ENCODE data around the gene SUPT3H.
"Not testable (repeated sequence)": the region's sequence is repeated elsewhere in the genome, so short reads cannot be mapped to it uniquely, and the experiment has no call there.

Gene SUPT3H

DNA sequence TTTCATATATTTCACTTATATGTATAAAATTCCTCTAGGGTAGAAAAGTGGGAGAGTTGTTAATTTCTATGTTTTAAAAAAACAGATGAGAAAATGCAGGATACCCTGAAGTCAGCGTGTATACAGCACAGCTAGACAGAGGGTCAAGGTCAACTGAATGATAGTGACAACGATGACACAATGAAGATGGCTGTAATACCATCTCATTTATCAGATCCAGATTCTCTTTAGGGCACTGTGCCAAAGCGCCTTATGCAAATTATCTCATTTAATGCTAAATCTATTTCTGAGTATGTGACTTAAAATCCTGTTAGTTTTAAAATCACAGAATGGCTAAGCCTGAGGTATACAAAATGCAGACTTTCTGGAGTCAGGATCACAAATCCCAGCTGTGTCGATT is 481.0 kb downstream of the SUPT3H start:
- no peak for DNase-seq (ENCODE audit: low spot score)

DNA sequence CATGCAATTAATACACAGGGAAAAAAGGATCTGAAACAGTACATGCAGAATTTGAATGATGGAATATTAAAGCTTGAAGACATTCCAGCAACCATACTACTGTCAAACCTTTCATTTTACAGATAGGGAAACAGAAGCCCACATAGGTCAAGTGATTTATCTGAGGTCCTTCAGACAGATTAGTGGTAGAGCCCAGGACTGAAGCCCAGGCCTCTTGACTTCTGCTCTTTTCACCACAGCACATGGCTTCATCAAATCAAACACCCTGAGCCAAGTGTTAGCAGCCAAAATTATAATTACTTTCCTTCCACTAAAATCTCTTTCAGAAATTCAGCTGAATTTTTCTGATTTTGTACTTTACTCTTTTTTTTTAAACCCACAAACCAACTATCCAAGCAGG is 485.2 kb downstream of the SUPT3H start:
- no peak for DNase-seq (ENCODE audit: low spot score)

DNA sequence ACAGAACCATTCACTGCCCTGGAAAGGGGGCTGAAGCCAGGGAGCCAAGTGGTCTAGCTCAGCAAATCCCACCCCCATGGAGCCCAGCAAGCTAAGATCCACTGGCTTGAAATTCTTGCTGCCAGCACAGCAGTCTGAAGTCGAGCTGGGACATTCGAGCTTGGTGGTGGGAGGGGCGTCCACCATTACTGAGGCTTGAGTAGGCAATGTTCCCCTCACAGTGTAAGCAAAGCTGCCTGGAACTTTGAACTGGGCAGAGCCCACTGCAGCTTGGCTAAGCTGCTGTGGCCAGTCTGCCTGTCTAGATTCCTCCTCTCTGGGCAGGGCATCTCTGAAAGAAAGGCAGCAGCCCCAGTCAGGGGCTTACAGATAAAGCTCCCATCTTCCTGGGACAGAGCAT is 498.7 kb downstream of the SUPT3H start:
- DNase-seq (ENCODE audit: low spot score): not testable (repeated sequence)

DNA sequence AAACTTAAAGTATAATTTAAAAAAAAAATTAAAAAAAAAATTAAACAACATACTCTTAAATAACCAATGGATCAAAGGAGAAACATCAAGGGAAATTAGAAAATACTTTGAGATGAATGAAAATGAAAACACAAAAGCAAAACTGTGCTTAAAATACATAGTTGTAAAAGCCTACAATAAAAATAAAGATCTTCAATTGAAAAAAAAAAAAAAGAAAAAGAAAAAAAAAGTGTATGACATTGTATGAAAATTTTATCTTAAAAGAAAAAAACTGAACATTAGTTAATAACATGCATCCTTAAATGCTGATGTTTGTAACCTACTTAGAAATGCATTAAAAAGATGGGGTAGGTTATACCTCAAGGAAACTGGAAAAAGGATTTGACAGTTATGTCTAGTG is 501.1 kb downstream of the SUPT3H start:
- not testable (repeated sequence) for DNase-seq (ENCODE audit: low spot score)

DNA sequence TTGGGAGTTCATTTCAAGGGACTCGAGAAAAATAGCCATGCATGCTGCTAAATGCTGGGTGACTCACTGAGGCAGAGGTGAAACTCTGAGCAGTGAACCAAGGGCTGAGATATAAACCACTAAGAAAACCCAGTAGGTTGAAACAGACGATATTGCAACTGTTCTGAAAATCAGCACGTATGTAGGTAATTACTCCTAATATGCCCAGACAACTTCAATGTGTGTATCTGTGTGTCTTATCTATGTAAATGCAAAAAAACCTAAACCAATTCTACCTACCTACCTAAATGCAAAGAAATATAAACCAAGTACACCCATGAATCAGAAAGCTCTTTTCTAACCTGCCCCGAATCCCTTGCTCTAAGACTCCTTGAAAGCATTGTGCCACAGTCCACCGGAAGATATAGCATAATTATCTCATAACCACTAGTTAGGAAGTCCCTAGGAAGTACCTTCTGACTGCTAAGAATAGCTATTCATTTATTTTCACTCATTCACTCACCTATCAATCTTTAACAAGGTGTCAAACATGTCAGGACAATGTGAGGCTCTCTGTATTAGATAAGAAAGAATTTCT is 508.3 kb downstream of the SUPT3H start:
- no peak for DNase-seq (ENCODE audit: low spot score)

DNA sequence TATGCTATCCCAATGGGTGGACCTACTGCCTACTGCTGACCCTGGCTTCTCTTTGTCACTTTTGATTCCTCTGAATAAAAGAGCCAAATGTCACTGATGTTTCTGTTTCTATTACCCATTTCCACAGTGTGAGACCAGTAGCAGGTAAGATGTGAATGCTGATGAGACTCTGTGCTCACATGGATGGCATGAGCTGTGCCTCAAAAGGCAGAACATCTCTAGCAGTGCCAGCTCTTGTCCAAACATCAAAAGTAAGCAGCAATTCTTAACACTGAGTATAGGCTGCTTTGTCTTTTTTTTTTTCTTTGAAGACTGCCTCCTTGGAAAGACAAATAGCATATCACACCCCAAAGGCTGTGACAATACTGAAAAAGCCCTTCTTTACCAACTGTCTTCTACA is 508.8 kb downstream of the SUPT3H start:
- DNase-seq (ENCODE audit: low spot score): no peak

GRCh38 chr6:44868335-44868668 is 509.4 kb downstream of the SUPT3H start:
- no peak for DNase-seq (ENCODE audit: low spot score)

DNA sequence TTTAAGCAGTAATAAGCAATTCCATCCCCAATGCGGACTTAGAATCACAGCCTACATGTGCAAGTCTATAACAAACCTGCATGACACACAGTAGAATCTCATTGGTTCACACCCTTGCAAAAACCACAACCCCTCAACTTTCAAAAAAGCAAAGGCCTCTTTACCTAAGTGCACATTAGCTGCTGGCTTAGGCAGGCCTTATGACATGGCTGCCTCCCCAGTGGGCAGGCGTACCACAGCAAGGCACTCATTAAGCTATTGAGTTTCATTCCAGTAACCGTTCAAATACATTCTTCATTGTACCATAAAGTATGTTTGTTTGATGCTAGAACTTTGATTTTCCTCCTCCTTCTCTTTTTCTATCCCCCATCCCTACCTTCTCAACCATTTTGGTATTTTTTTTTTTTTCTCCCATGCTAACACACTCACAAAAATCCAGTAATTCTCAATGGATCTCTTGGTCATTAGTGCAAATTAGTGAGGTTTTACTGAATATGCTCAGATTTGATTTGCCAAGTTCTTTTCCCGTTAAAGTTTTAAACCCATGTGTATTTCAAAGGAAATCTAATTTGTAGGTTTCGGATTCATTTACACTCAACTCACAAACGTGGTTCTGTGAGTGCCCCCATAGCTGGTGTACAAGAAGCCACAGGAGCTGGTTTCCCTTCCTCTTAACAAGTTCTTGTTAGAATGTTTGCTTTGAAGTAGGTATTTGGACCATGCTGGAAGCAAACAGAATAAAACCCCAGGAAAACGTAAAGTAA is 510.0 kb downstream of the SUPT3H start:
- no peak for DNase-seq (ENCODE audit: low spot score)

GRCh38 chr6:44865184-44865583 is 512.5 kb downstream of the SUPT3H start:
- DNase-seq (ENCODE audit: low spot score): not testable (repeated sequence)

DNA sequence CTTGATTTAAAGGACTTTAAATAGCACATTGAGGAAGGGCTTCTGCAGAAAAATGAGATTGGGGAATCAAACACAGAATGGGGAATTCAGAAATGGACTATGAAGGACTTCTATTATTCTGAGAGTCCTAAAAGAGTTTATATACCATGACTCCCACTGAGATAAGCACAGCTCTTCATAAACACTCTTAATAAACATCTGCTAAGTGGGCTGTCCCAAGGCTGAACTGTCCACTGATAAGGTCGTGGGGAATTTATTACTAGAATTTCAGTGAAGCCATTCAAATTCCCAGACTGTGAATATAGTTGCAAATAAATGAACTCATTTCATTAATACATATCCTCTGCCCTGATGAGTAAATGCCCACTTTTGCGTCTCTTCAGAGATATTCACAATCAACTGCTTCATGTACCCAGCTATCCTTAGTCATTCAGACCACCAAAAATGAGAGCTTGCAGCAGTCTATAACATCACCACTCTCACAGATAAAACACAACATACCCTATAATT is 517.8 kb downstream of the SUPT3H start:
- no peak for DNase-seq (ENCODE audit: low spot score)

DNA sequence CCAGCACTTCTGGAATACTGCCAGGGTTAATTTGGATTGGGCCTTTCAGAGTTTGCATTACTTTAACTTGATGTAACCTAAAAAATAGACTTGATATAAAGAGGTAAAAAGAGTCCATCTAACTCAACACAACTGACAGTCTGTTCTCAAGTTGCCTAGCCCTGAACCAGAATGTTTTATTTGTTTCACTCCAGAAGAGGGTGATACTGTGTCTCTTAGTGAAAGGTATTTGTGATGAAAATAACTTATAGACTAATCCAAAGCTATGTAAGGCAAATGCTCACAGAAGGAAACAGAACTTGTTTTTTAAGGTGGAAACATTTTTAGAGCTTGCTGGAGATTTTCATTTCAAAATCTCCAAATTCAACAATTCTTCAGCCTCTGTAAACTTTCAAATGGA is 518.7 kb downstream of the SUPT3H start:
- DNase-seq (ENCODE audit: low spot score): no peak

- no peak for DNase-seq (ENCODE audit: low spot score)
Measured at GRCh38 chr6:44856479-44856878, 521.3 kb downstream of the SUPT3H start.

DNA sequence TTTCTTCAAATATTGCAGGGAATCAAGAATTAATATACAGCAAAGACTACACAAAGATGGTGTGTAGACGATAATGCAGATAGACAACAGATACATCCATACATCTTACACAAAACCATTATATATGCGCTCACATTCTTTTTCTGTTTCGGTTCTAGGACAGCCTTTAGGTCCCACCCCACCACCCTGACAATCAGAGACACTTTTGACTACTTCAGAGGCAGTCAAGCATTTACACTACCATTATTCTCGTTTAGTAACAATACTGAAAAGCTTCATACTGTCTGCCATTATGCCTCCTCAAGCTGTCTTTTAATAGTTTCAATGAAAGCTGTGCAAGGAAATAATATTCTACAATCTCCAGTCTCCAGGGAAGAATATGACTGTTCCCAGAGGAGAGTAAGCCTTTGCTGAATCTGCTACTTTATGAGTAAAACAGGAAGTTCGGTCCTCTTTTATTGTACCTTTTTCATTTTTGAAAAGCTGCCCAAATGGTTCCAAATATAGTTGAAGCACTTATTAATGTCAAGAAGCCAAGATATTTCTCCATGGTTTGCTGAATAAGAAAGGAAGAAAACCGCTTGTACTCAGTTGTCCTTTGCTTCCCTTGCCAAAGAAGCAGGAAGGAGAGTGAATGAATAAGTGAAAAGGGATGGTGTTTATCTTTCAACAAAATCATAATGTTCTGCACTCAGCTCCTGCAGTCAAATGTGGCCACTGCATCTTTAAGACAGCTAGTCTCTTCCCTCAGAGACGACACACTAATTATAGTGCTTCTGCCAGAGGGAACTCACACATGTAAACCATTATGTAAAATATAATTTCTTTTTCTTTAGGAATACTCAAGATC is 521.9 kb downstream of the SUPT3H start:
- no peak for DNase-seq (ENCODE audit: low spot score)

- DNase-seq (ENCODE audit: low spot score): no peak
Measured at GRCh38 chr6:44854712-44855443, 522.9 kb downstream of the SUPT3H start.

DNA sequence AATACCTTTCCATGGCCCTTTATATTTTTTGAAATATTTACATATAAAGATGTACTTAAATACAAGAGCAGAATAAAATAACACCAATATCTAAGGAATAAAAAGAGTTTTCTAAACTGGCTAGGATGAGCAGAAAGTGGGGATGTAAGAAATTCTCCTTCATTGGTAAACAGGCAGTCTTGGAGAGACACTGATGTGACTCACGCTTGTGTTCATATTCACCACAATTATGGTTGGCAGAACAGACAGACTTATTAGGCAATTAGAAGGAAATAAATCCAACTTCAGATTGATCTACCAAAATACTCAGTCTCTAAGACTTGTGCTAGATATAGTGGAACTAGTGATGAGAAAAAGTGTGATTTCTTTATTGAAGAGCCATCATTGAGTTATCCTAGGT is 526.6 kb downstream of the SUPT3H start:
- no peak for DNase-seq (ENCODE audit: low spot score)

- no peak for DNase-seq (ENCODE audit: low spot score)
Measured at GRCh38 chr6:44850312-44850711, 527.4 kb downstream of the SUPT3H start.

- DNase-seq (ENCODE audit: low spot score): no peak
Measured at GRCh38 chr6:44849806-44850205, 527.9 kb downstream of the SUPT3H start.

DNA sequence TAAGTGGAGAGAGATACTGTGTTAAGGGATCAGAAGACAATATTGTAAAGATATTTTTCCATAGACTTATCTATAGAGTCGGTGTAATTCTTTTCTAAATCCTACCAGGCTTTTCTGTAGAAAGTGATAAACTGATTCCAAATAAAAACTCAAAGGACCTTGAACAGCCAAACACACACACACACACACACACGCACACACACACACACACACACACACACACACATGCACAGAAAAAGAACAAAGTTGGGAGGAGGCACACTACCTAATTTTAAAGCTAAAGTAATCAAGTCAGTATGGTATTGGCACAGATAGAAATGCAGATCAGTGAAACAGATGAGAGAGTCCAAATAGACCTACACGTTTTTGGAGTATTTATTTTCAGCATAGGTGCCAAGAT is 534.0 kb downstream of the SUPT3H start:
- no peak for DNase-seq (ENCODE audit: low spot score)

DNA sequence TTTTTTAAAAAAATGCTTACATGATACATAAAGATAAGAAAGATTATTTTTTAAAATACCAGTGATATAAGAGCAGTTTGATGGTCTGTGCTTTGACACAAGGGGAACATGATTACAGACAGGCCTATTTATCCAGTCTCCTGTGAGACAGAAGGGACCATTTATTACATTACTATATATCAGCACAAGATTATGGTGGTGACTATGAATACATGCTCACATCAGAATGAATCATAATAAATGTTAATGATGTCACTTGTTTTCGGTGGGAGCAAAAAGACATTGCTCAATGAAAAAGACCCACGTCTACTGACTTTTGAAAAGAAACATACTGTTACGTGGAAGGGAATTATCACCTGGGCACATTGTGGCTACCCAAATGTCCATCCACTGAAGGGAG is 535.1 kb downstream of the SUPT3H start:
- DNase-seq (ENCODE audit: low spot score): no peak

- DNase-seq (ENCODE audit: low spot score): no peak
Measured at GRCh38 chr6:44841829-44842228, 535.9 kb downstream of the SUPT3H start.

DNA sequence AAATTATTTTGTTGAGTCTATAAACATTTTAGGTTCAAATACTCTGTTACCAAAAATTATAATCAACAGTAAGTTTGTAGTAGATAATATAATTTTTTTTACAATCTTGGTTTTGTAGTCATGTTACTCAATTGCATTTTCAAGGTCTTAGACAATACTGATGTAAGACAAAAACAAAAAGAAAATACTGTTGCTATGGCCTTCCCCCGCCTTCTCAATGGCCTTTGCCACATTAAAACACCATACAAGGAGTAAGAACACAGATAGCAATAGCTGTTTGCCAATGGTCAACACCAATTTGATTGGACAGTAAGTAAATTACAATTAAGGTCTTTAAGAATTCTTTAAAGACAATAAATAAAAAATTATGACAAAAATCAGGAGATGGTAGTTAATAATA is 540.0 kb downstream of the SUPT3H start:
- DNase-seq (ENCODE audit: low spot score): no peak

DNA sequence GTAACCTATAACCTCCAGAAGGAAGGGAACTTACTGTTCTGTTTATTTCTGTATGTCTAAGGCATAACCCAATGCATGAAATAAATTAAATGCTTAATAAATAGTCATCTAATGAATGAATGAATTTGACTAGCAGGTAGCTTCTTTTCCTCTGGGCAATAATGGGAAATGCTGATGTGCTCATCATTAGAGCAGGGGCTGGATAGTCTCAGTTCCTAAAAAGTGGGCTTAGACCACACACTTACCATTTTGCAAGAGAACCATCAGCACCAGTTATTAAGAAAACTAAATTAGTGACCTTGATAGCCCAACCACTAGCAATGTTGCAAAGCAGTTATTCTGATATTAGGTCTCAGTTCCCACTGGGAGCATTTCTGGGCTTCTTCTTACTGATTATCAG is 540.5 kb downstream of the SUPT3H start:
- no peak for DNase-seq (ENCODE audit: low spot score)
